ENCODE measurements around the gene FHOD3.

FHOD3 gene

GRCh38 chr18:36635414-36636096 lies 338.0 kb downstream of the FHOD3 start (continued):
- TF ChIP-seq ZNF768 (tag by site-specific recombination; IDR thresholded peaks at IDR 0.05) (no peak), ZNF404 (tag by site-specific recombination; IDR thresholded peaks at IDR 0.05) (no peak), BCL6B (tag by site-specific recombination; IDR thresholded peaks at IDR 0.05) (no peak), ZNF121 (tag by site-specific recombination; IDR thresholded peaks at IDR 0.05) (no peak), KLF10 (tag by site-specific recombination; IDR thresholded peaks at IDR 0.05) (no peak), ZNF555 (tag by site-specific recombination; conservative IDR thresholded peaks at IDR 0.05) (no peak)

GRCh38 chr18:36636237-36636817 lies 338.8 kb downstream of the FHOD3 start:
- H3K9me3 ChIP-seq (ENCODE audit: control insufficient read depth, insufficient read depth, low read depth, low read length), result no peaks in the 10 kb centered on the region
- ChIA-PET CTCF (interaction anchor here (2.1 kb wide), 1 partner anchor 52 kb away, joined by 8 read pairs; no protein-coding TSS in a partner anchor), POLR2A (no interaction called here)
- no peak overlapping the region for H3K27ac ChIP-seq (ENCODE audit: extremely low read depth, low read depth, low read length)
- no peak overlapping the region for H3K4me3 ChIP-seq (ENCODE audit: low read depth, low read length)
- H3K4me1 ChIP-seq (ENCODE audit: control insufficient read depth, insufficient read depth, low read length), result no peaks in the 10 kb centered on the region
- H3K36me3 ChIP-seq (ENCODE audit: control insufficient read depth in 2 of 2, insufficient read depth in 1 of 2, low read length in 2 of 2), result no peaks in the 10 kb centered on the region
- no peak for TF ChIP-seq ZNF146 (tag by site-specific recombination; IDR thresholded peaks at IDR 0.05)

- no peak overlapping the region for H3K4me3 ChIP-seq (ENCODE audit: low read depth, low read length)
- TF ChIP-seq MEIS1 (CRISPR knock-in tag; IDR thresholded peaks at IDR 0.05; ENCODE audit: borderline replicate concordance) (no peak), KLF9 (tag by site-specific recombination; IDR thresholded peaks at IDR 0.05; ENCODE audit: low read depth) (no peak), ZNF561 (tag by site-specific recombination; IDR thresholded peaks at IDR 0.05; ENCODE audit: borderline replicate concordance) (no peak), ZNF555 (tag by site-specific recombination; conservative IDR thresholded peaks at IDR 0.05) (no peak)
- H3K9me3 ChIP-seq (ENCODE audit: control insufficient read depth, insufficient read depth, low read depth, low read length), result no peaks in the 10 kb centered on the region
- no peak overlapping the region for H3K27ac ChIP-seq (ENCODE audit: extremely low read depth, low read depth, low read length)
- CTCF ChIA-PET, result no interaction called here
- H3K4me1 ChIP-seq (ENCODE audit: control insufficient read depth, insufficient read depth, low read length), result no peaks in the 10 kb centered on the region
- no peaks in the 10 kb centered on the region for H3K36me3 ChIP-seq (ENCODE audit: control insufficient read depth in 2 of 2, insufficient read depth in 1 of 2, low read length in 2 of 2)
- POLR2A ChIA-PET, result no interaction called here
These were observed 340.7 kb downstream of the FHOD3 start for GRCh38 chr18:36638224-36638623.

- TF ChIP-seq PRDM4 (tag by site-specific recombination; IDR thresholded peaks at IDR 0.05) (peak; percentile 66; the same call in 1 of the 2 replicates), ZNF19 (tag by site-specific recombination; IDR thresholded peaks at IDR 0.05; ENCODE audit: low read depth) (no peak)
- Histone ChIP-seq H3K4me3 (ENCODE audit: low read depth, low read length) (no peak overlapping the region), H3K36me3 (ENCODE audit: control insufficient read depth in 2 of 2, insufficient read depth in 1 of 2, low read length in 2 of 2) (no peaks in the 10 kb centered on the region), H3K4me1 (ENCODE audit: control insufficient read depth, insufficient read depth, low read length) (no peaks in the 10 kb centered on the region), H3K9me3 (ENCODE audit: control insufficient read depth, insufficient read depth, low read depth, low read length) (no peaks in the 10 kb centered on the region), H3K27ac (ENCODE audit: extremely low read depth, low read depth, low read length) (no peak overlapping the region)
- POLR2A ChIA-PET, result no interaction called here
- CTCF ChIA-PET, result interaction anchor here (0.7 kb wide), 1 partner anchor 227 kb away, joined by 3 read pairs; no protein-coding TSS in a partner anchor
These were observed 342.8 kb downstream of the FHOD3 start for GRCh38 chr18:36640021-36640952.
